ENCODE results near the gene BBOX1.

BBOX1 gene

GRCh38 chr11:27159335-27159679, 118.7 kb downstream of the BBOX1 start:
- H3K9ac ChIP-seq (ENCODE audit: low read length) = peak overlapping the region; percentile 27; the same call in 1 of the 2 replicates
- H3K79me2 ChIP-seq (ENCODE audit: insufficient read depth, low read length) = no peaks in the 10 kb centered on the region
- no peaks in the 10 kb centered on the region for H3F3A ChIP-seq (ENCODE audit: insufficient read depth, low read length)
- peak overlapping the region; percentile 51; the same call in 1 of the 2 replicates for H3K4me2 ChIP-seq (ENCODE audit: low read length)
- no peaks in the 10 kb centered on the region; the same call in 1 of the 2 replicates for H3K36me3 ChIP-seq (ENCODE audit: insufficient read depth, low read length)
- H3K9me2 ChIP-seq (ENCODE audit: low read depth, low read length) = no peaks in the 10 kb centered on the region
- H3K4me1 ChIP-seq (ENCODE audit: insufficient read depth, low read length, severe bottlenecking) = peaks cover 27% of the 10 kb centered on the region
- H3K27ac ChIP-seq (ENCODE audit: low read depth, low read length, poor library complexity, severe bottlenecking) = peak overlapping the region; percentile 51
- H2AFZ ChIP-seq (ENCODE audit: low read length) = peak overlapping the region; percentile 87; the same call in 1 of the 2 replicates
- H3K9me3 ChIP-seq (ENCODE audit: low read length) = 0 out of 2 replicates have a peak, but pooled peaks cover 5% of the 10 kb centered on the region
- TF ChIP-seq CTCF (IDR thresholded peaks at IDR 0.05; ENCODE audit: low read length) (no peak), EZH2 (IDR thresholded peaks at IDR 0.05; ENCODE audit: borderline replicate concordance, low read length) (no peak)
- H3K27me3 ChIP-seq (ENCODE audit: insufficient read depth, low read length) = no peaks in the 10 kb centered on the region
- H4K20me1 ChIP-seq (ENCODE audit: insufficient read depth, low read length) = no peaks in the 10 kb centered on the region
- H3K4me3 ChIP-seq (ENCODE audit: low read depth, low read length, poor library complexity, severe bottlenecking) = no peak overlapping the region

GRCh38 chr11:27161071-27161470, 120.5 kb downstream of the BBOX1 start:
- Histone ChIP-seq H3K27me3 (ENCODE audit: insufficient read depth, low read length) (no peaks in the 10 kb centered on the region), H3K27ac (ENCODE audit: low read depth, low read length, poor library complexity, severe bottlenecking) (no peak overlapping the region), H4K20me1 (ENCODE audit: insufficient read depth, low read length) (no peaks in the 10 kb centered on the region)

GRCh38 chr11:27162237-27162636, 121.6 kb downstream of the BBOX1 start:
- H3K27ac ChIP-seq (ENCODE audit: low read depth, low read length, poor library complexity, severe bottlenecking) = no peak overlapping the region
- no peaks in the 10 kb centered on the region; the same call in 1 of the 2 replicates for H3K36me3 ChIP-seq (ENCODE audit: insufficient read depth, low read length)
- no peak overlapping the region for H3K4me2 ChIP-seq (ENCODE audit: low read length)
- 0 out of 2 replicates have a peak overlapping the region, but pooled peaks have one; percentile 48 for H2AFZ ChIP-seq (ENCODE audit: low read length)
- no peaks in the 10 kb centered on the region for H3K27me3 ChIP-seq (ENCODE audit: insufficient read depth, low read length)
- no peak overlapping the region for H3K9ac ChIP-seq (ENCODE audit: low read length)
- no peaks in the 10 kb centered on the region for H4K20me1 ChIP-seq (ENCODE audit: insufficient read depth, low read length)
- no peaks in the 10 kb centered on the region for H3K79me2 ChIP-seq (ENCODE audit: insufficient read depth, low read length)
- no peak for TF ChIP-seq EZH2 (IDR thresholded peaks at IDR 0.05; ENCODE audit: borderline replicate concordance, low read length)
- TF ChIP-seq CTCF (IDR thresholded peaks at IDR 0.05; ENCODE audit: low read length) = no peak
- H3K4me3 ChIP-seq (ENCODE audit: low read depth, low read length, poor library complexity, severe bottlenecking) = no peak overlapping the region
- no peaks in the 10 kb centered on the region for H3K9me2 ChIP-seq (ENCODE audit: low read depth, low read length)
- H3K4me1 ChIP-seq (ENCODE audit: insufficient read depth, low read length, severe bottlenecking) = peaks cover 20% of the 10 kb centered on the region
- 0 out of 2 replicates have a peak, but pooled peaks cover 5% of the 10 kb centered on the region for H3K9me3 ChIP-seq (ENCODE audit: low read length)
- H3F3A ChIP-seq (ENCODE audit: insufficient read depth, low read length) = no peaks in the 10 kb centered on the region

More at GRCh38 chr11:27161071-27161470, 120.5 kb downstream of the BBOX1 start:
- Histone ChIP-seq H2AFZ (ENCODE audit: low read length) (no peak overlapping the region), H3K9ac (ENCODE audit: low read length) (no peak overlapping the region), H3K4me2 (ENCODE audit: low read length) (no peak overlapping the region), H3K4me1 (ENCODE audit: insufficient read depth, low read length, severe bottlenecking) (peaks cover 20% of the 10 kb centered on the region), H3K79me2 (ENCODE audit: insufficient read depth, low read length) (no peaks in the 10 kb centered on the region), H3K4me3 (ENCODE audit: low read depth, low read length, poor library complexity, severe bottlenecking) (no peak overlapping the region), H3K9me2 (ENCODE audit: low read depth, low read length) (no peaks in the 10 kb centered on the region), H3F3A (ENCODE audit: insufficient read depth, low read length) (no peaks in the 10 kb centered on the region), H3K36me3 (ENCODE audit: insufficient read depth, low read length) (no peaks in the 10 kb centered on the region; the same call in 1 of the 2 replicates), H3K9me3 (ENCODE audit: low read length) (0 out of 2 replicates have a peak, but pooled peaks cover 5% of the 10 kb centered on the region)
- TF ChIP-seq CTCF (IDR thresholded peaks at IDR 0.05; ENCODE audit: low read length) = no peak
- TF ChIP-seq EZH2 (IDR thresholded peaks at IDR 0.05; ENCODE audit: borderline replicate concordance, low read length) = no peak

Data from OCI-LY1 (cell line).